Trophoblast cell (in vitro differentiated cells and primary cell): ENCODE results near the gene SMPDL3A.
A peak's percentile ranks its signal among the peaks of the same experiment; 100 is the strongest.

Source experiments
- DNase-seq, 2 donors: peaks; one replicate each; pipeline ENCODE4 v3.0.0-alpha.2; 2016
- H2AFZ ChIP-seq: 2 replicates; pipeline ENCODE4 v1.6.1; 2013; ENCODE audit warnings: low read length, moderate library complexity, mild to moderate bottlenecking; ENCODE audit not compliant: insufficient read depth, poor library complexity
- H2AK5ac ChIP-seq: 2 replicates; pipeline ENCODE4 v1.6.1; 2013; ENCODE audit warnings: mild to moderate bottlenecking, low read length
- H2BK120ac ChIP-seq: 2 replicates; pipeline ENCODE4 v1.6.1; 2013; ENCODE audit warnings: low read length, mild to moderate bottlenecking, moderate library complexity; ENCODE audit not compliant: insufficient read depth, poor library complexity
- H2BK12ac ChIP-seq: 2 replicates; pipeline ENCODE4 v1.6.1; 2013; ENCODE audit warnings: mild to moderate bottlenecking, low read length, moderate library complexity
- H2BK5ac ChIP-seq: 2 replicates; pipeline ENCODE4 v1.6.1; 2013; ENCODE audit warnings: low read length, low read depth, moderate library complexity, mild to moderate bottlenecking; ENCODE audit not compliant: poor library complexity
- H3K14ac ChIP-seq: 2 replicates; pipeline ENCODE4 v1.6.1; 2013; ENCODE audit warnings: mild to moderate bottlenecking, low read length
- H3K18ac ChIP-seq: 2 replicates; pipeline ENCODE4 v1.6.1; 2013; ENCODE audit warnings: mild to moderate bottlenecking, low read length
- H3K23ac ChIP-seq: 2 replicates; pipeline ENCODE4 v1.6.1; 2013; ENCODE audit warnings: low read length
- H3K27ac ChIP-seq: 2 replicates; pipeline ENCODE4 v1.5.1; 2013; ENCODE audit warnings: low read depth, mild to moderate bottlenecking, inconsistent platforms, low read length, moderate library complexity
- H3K27me3 ChIP-seq: 2 replicates; pipeline ENCODE4 v1.6.1; 2013; ENCODE audit warnings: inconsistent platforms, mild to moderate bottlenecking, low read length, moderate library complexity; ENCODE audit not compliant: insufficient read depth
- H3K36me3 ChIP-seq, 2 experiments: 1 replicate in 1 of 2; 2 replicates in 1 of 2; pipeline ENCODE4 v1.6.1; 2013; ENCODE audit warnings: low read length in 2 of 2, mild to moderate bottlenecking in 2 of 2, moderate library complexity in 1 of 2; ENCODE audit not compliant: insufficient read depth in 2 of 2, control insufficient read depth in 1 of 2
- H3K4ac ChIP-seq: 2 replicates; pipeline ENCODE4 v1.6.1; 2013; ENCODE audit warnings: low read depth, mild to moderate bottlenecking, low read length, moderate library complexity
- H3K4me1 ChIP-seq, 2 experiments: 1 replicate in 1 of 2; 2 replicates in 1 of 2; pipeline ENCODE4 v1.6.1; 2013; ENCODE audit warnings: low read length in 2 of 2, mild to moderate bottlenecking in 2 of 2, moderate library complexity in 1 of 2; ENCODE audit not compliant: insufficient read depth in 2 of 2, control insufficient read depth in 1 of 2
- H3K4me2 ChIP-seq: 2 replicates; pipeline ENCODE4 v1.6.1; 2013; ENCODE audit warnings: inconsistent platforms, mild to moderate bottlenecking, low read length, moderate library complexity
- H3K4me3 ChIP-seq: 2 replicates; pipeline ENCODE4 v1.5.1; 2013; ENCODE audit warnings: mild to moderate bottlenecking, low read depth, low read length, inconsistent platforms
- H3K79me1 ChIP-seq: one replicate; pipeline ENCODE4 v1.6.1; 2013; ENCODE audit warnings: low read length
- H3K79me2 ChIP-seq: 2 replicates; pipeline ENCODE4 v1.6.1; 2013; ENCODE audit warnings: low read length, mild to moderate bottlenecking; ENCODE audit not compliant: control insufficient read depth, insufficient read depth, poor library complexity
- H3K9ac ChIP-seq: 2 replicates; pipeline ENCODE4 v1.6.1; 2013; ENCODE audit warnings: mild to moderate bottlenecking, low read length
- H3K9me3 ChIP-seq: 2 replicates; pipeline ENCODE4 v1.6.1; 2013; ENCODE audit warnings: low read depth, mild to moderate bottlenecking, control low read depth, inconsistent platforms, low read length; ENCODE audit not compliant: insufficient read depth
- H4K12ac ChIP-seq: 2 replicates; pipeline ENCODE4 v1.6.1; 2013; ENCODE audit warnings: low read depth, mild to moderate bottlenecking, low read length, moderate library complexity
- H4K8ac ChIP-seq: 2 replicates; pipeline ENCODE4 v1.6.1; 2013; ENCODE audit warnings: low read depth, mild to moderate bottlenecking, low read length, moderate library complexity
- H4K91ac ChIP-seq: one replicate; pipeline ENCODE4 v1.6.1; 2013; ENCODE audit warnings: low read depth, mild to moderate bottlenecking, low read length, moderate library complexity
- WGBS: extraction: QIAGEN DNeasy Blood & Tissue Kit; methylation state at CpG from one replicate; pipeline ENCODE4 v1.1.7; 2013; ENCODE audit warnings: missing lambda C conversion rate; ENCODE audit not compliant: insufficient read length, insufficient coverage; ENCODE audit errors: extremely low coverage; 5-methylcytosine and 5-hydroxymethylcytosine counted together

Gene SMPDL3A

GRCh38 chr6:122775975-122776374 is 13.1 kb upstream of the SMPDL3A start:
- no peaks in the 10 kb centered on the region for H3K79me2 ChIP-seq
- no peaks in the 10 kb centered on the region for H3K27me3 ChIP-seq
- no peak overlapping the region for H3K4me3 ChIP-seq
- H3K79me1 ChIP-seq: no peaks in the 10 kb centered on the region
- H3K9ac ChIP-seq: no peak overlapping the region
- no peak overlapping the region for H3K18ac ChIP-seq
- no peak overlapping the region for H3K4me2 ChIP-seq
- H2AK5ac ChIP-seq: no peak overlapping the region
- H2BK5ac ChIP-seq: no peak overlapping the region
- H3K4me1 ChIP-seq: peaks cover 2 to 8% of the 10 kb centered on the region in 2 experiments
- H3K36me3 ChIP-seq: no peaks in the 10 kb centered on the region
- no peak overlapping the region for H3K27ac ChIP-seq
- no peak overlapping the region for H3K4ac ChIP-seq
- H3K14ac ChIP-seq: no peak overlapping the region
- H4K91ac ChIP-seq: no peak overlapping the region
- H4K12ac ChIP-seq: no peak overlapping the region
- H2BK120ac ChIP-seq: no peak overlapping the region
- no peak overlapping the region for H2BK12ac ChIP-seq
- H3K23ac ChIP-seq: no peak overlapping the region
- no peak overlapping the region for H4K8ac ChIP-seq
- DNase-seq: no peak
- H3K9me3 ChIP-seq: no peaks in the 10 kb centered on the region
- H2AFZ ChIP-seq: no peak overlapping the region

- Histone ChIP-seq H3K36me3 (no peaks in the 10 kb centered on the region), H2BK120ac (no peak overlapping the region), H3K18ac (no peak overlapping the region), H3K4ac (no peak overlapping the region), H2BK5ac (no peak overlapping the region), H3K9me3 (no peaks in the 10 kb centered on the region), H3K27ac (no peak overlapping the region), H2AK5ac (no peak overlapping the region), H3K4me2 (no peak overlapping the region), H3K4me1 (peaks cover 2 to 5% of the 10 kb centered on the region in 2 experiments), H3K23ac (no peak overlapping the region), H3K14ac (peak overlapping the region; percentile 14), H2BK12ac (no peak overlapping the region), H4K8ac (no peak overlapping the region), H4K91ac (no peak overlapping the region), H3K4me3 (no peak overlapping the region), H3K79me1 (no peaks in the 10 kb centered on the region), H3K79me2 (no peaks in the 10 kb centered on the region), H2AFZ (no peak overlapping the region), H3K9ac (no peak overlapping the region), H3K27me3 (no peaks in the 10 kb centered on the region), H4K12ac (no peak overlapping the region)
- no CpG with 5 or more reads among the region's 5 CpGs for WGBS
- DNase-seq: no peak
Observed at GRCh38 chr6:122778302-122778701, 10.8 kb upstream of the SMPDL3A start.

GRCh38 chr6:122778985-122779661 is 9.9 kb upstream of the SMPDL3A start:
- Histone ChIP-seq H3K23ac (no peak overlapping the region), H2BK12ac (peak overlapping the region; percentile 20), H3K27me3 (no peaks in the 10 kb centered on the region), H3K14ac (no peak overlapping the region), H2AK5ac (no peak overlapping the region), H3K18ac (no peak overlapping the region), H3K27ac (no peak overlapping the region), H3K36me3 (no peaks in the 10 kb centered on the region), H2BK5ac (no peak overlapping the region), H3K4me3 (no peak overlapping the region), H3K4me2 (no peak overlapping the region), H2BK120ac (no peak overlapping the region), H3K79me2 (no peaks in the 10 kb centered on the region), H4K12ac (no peak overlapping the region), H4K91ac (peak overlapping the region; percentile 1), H3K9me3 (no peaks in the 10 kb centered on the region), H3K4ac (no peak overlapping the region), H3K4me1 (peaks cover 2 to 5% of the 10 kb centered on the region in 2 experiments), H2AFZ (peak overlapping the region; percentile 52), H4K8ac (peak overlapping the region; percentile 8), H3K9ac (no peak overlapping the region), H3K79me1 (no peaks in the 10 kb centered on the region)
- WGBS: no CpG with 5 or more reads among the region's 13 CpGs
- peak in 1 of 2 donors; percentile 50 for DNase-seq

DNA sequence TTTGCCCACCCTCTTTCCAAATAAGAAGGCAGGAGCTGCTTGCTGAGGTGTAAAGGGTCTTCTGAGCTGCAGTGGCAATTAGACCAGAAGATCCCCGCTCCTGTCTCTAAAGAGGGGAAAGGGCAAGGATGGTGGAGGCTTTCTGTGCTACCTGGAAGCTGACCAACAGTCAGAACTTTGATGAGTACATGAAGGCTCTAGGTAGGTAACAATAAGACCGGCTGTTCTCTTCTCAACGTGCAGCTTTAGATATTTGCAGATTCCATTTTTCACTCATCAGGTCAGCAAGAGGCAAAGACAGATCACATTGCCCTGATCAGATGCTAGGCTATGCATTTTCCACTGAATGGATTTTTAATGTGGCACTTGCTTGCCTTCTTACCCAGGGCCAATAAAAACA is 9.4 kb upstream of the SMPDL3A start, which contains the start of gene FABP7:
FABP7 (plus strand) TSS at position 50 of the 400 bp plus-strand sequence; CDS start at position 129, 79 bp downstream.
- no peak within 1 kb of the TSS for H4K12ac ChIP-seq

More for the DNA sequence above, 9.4 kb upstream of the SMPDL3A start, which contains the start of gene FABP7:
- no peak within 1 kb of the TSS for H3K18ac ChIP-seq
- DNase-seq: no peak
- H3K4ac ChIP-seq: no peak within 1 kb of the TSS
- no peak within 1 kb of the TSS for H2AK5ac ChIP-seq
- peak within 1 kb of the TSS; percentile 1 for H4K91ac ChIP-seq
- H2BK5ac ChIP-seq: no peak within 1 kb of the TSS
- H3K9me3 ChIP-seq: no peaks in the 10 kb centered on the region
- H3K23ac ChIP-seq: no peak within 1 kb of the TSS
- H2BK12ac ChIP-seq: peak within 1 kb of the TSS; percentile 20
- H3K9ac ChIP-seq: no peak within 1 kb of the TSS
- peaks cover 2 to 5% of the 10 kb centered on the region in 2 experiments for H3K4me1 ChIP-seq
- no peaks in the 10 kb centered on the region for H3K79me1 ChIP-seq
- H3K4me2 ChIP-seq: no peak within 1 kb of the TSS
- WGBS: no CpG with 5 or more reads among the region's 3 CpGs
- no peaks in the 10 kb centered on the region for H3K79me2 ChIP-seq
- no peaks in the 10 kb centered on the region for H3K27me3 ChIP-seq
- H2BK120ac ChIP-seq: no peak within 1 kb of the TSS
- peak within 1 kb of the TSS; percentile 52 for H2AFZ ChIP-seq
- H3K4me3 ChIP-seq: no peak within 1 kb of the TSS
- no peak within 1 kb of the TSS for H3K27ac ChIP-seq
- peak within 1 kb of the TSS; percentile 8 for H4K8ac ChIP-seq
- no peaks in the 10 kb centered on the region for H3K36me3 ChIP-seq
- no peak within 1 kb of the TSS for H3K14ac ChIP-seq
